GM23338 (cell line): ENCODE measurements around the gene MR1. TPM values are rescaled to one million over a fixed set of nuclear protein-coding genes. Genes with fewer than 3 reads are reported as not detected.

Experiments
- ATAC-seq: fragments of 200-7000 bp; cut with Tn5 transposase; 3 replicates; pipeline ENCODE4 v1.9.1; 2020
- DNase-seq: peaks from one replicate; pipeline ENCODE4 v3.0.0-alpha.2; 2015; ENCODE audit warnings: low spot score
- H2AFZ ChIP-seq: fragments of 200-600 bp; sonication (generic); 2 replicates; pipeline ENCODE4 v1.8.0; 2016; ENCODE audit warnings: antibody characterized with exemption, mild to moderate bottlenecking, moderate library complexity
- H3F3A ChIP-seq: fragments of 200-600 bp; sonication (generic); replicated peaks from 2 replicates; pipeline ENCODE4 v1.8.0; 2017; ENCODE audit warnings: antibody characterized with exemption, mixed run types, low read depth
- H3K27ac ChIP-seq: fragments of 200-600 bp; sonication (generic); 2 replicates; pipeline ENCODE4 v1.6.1; 2016; ENCODE audit warnings: low read depth
- H3K27me3 ChIP-seq: fragments of 200-600 bp; sonication (generic); 2 replicates; pipeline ENCODE4 v1.8.0; 2016; ENCODE audit warnings: mild to moderate bottlenecking, mixed run types, moderate library complexity; ENCODE audit not compliant: insufficient read depth
- H3K36me3 ChIP-seq: fragments of 200-600 bp; sonication (generic); 2 replicates; pipeline ENCODE4 v1.8.0; 2016; ENCODE audit warnings: mild to moderate bottlenecking; ENCODE audit not compliant: insufficient read depth
- H3K4me1 ChIP-seq: fragments of 200-600 bp; sonication (generic); 2 replicates; pipeline ENCODE4 v1.8.0; 2016; ENCODE audit warnings: mild to moderate bottlenecking, moderate library complexity; ENCODE audit not compliant: insufficient read depth
- H3K4me2 ChIP-seq: fragments of 200-600 bp; sonication (generic); 2 replicates; pipeline ENCODE4 v1.7.1; 2017; ENCODE audit warnings: mixed run types
- H3K4me3 ChIP-seq: fragments of 200-600 bp; sonication (generic); 2 replicates; pipeline ENCODE4 v1.6.1; 2016; ENCODE audit warnings: mixed run types
- H3K79me2 ChIP-seq: fragments of 200-600 bp; sonication (generic); replicated peaks from 2 replicates; pipeline ENCODE4 v1.8.0; 2017; ENCODE audit warnings: mild to moderate bottlenecking; ENCODE audit not compliant: insufficient read depth
- H3K9me2 ChIP-seq: fragments of 200-600 bp; sonication (generic); 2 replicates; pipeline ENCODE4 v1.8.0; 2017; ENCODE audit not compliant: insufficient read depth
- H4K20me1 ChIP-seq: fragments of 200-600 bp; sonication (generic); replicated peaks from 2 replicates; pipeline ENCODE4 v1.8.0; 2017; ENCODE audit warnings: mild to moderate bottlenecking; ENCODE audit not compliant: insufficient read depth
- H3K27ac Mint-ChIP-seq: 2 replicates; pipeline ENCODE4 v1.8.0; 2020; ENCODE audit warnings: inconsistent platforms, mild to moderate bottlenecking, moderate library complexity, mixed read lengths
- H3K27me3 Mint-ChIP-seq: 3 replicates; pipeline ENCODE4 v1.8.0; 2022; ENCODE audit warnings: low read depth, mild to moderate bottlenecking, moderate library complexity, mixed read lengths, inconsistent platforms; ENCODE audit not compliant: insufficient read depth, poor library complexity
- H3K36me3 Mint-ChIP-seq: 3 replicates; pipeline ENCODE4 v1.8.0; 2021; ENCODE audit warnings: low read depth, mild to moderate bottlenecking, inconsistent platforms, moderate library complexity, mixed read lengths
- H3K4me1 Mint-ChIP-seq: 3 replicates; pipeline ENCODE4 v1.8.0; 2020; ENCODE audit warnings: mild to moderate bottlenecking, inconsistent platforms, mixed read lengths
- H3K4me3 Mint-ChIP-seq: 3 replicates; pipeline ENCODE4 v1.8.0; 2021; ENCODE audit warnings: moderate library complexity, mild to moderate bottlenecking, inconsistent platforms, mixed read lengths
- H3K9me3 Mint-ChIP-seq: 3 replicates; pipeline ENCODE4 v1.8.0; 2020; ENCODE audit warnings: moderate library complexity, mild to moderate bottlenecking, inconsistent platforms, mixed read lengths
- CREB1 ChIP-seq: fragments of 250-450 bp; sonication (Bioruptor Pico); IDR thresholded peaks from 2 replicates; pipeline ENCODE4 v1.5.0; 2020; ENCODE audit warnings: low read depth, mild to moderate bottlenecking, moderate library complexity
- CTCF ChIP-seq, 2 experiments: fragments of 200-600 bp in 1 of 2; sonication (generic) in 1 of 2; conservative IDR thresholded peaks; 2 replicates each; pipeline versions ENCODE4 v1.5.1 to v1.6.1; 2016 to 2017; ENCODE audit warnings: antibody characterized with exemption in 2 of 2, low read depth in 2 of 2, mild to moderate bottlenecking in 2 of 2, moderate library complexity in 1 of 2
- ETS1 ChIP-seq: IDR thresholded peaks from 2 replicates; pipeline ENCODE4 v1.6.1; 2016; ENCODE audit warnings: antibody characterized with exemption
- EZH2 ChIP-seq: fragments of 200-600 bp; sonication (generic); IDR thresholded peaks from one replicate; pipeline ENCODE4 v1.8.0; 2017; ENCODE audit warnings: antibody characterized with exemption, mild to moderate bottlenecking, low read depth; ENCODE audit not compliant: unreplicated experiment
- EZH2phosphoT487 ChIP-seq: fragments of 200-600 bp; sonication (generic); IDR thresholded peaks from one replicate; pipeline ENCODE4 v1.8.1; 2018; ENCODE audit warnings: antibody characterized with exemption; ENCODE audit not compliant: unreplicated experiment
- JUNB ChIP-seq: IDR thresholded peaks from one replicate; pipeline ENCODE4 v1.6.1; 2016; ENCODE audit warnings: antibody characterized with exemption; ENCODE audit not compliant: unreplicated experiment
- NANOG ChIP-seq: IDR thresholded peaks from 2 replicates; pipeline ENCODE4 v1.6.1; 2016; ENCODE audit warnings: antibody characterized with exemption, borderline replicate concordance
- POLR2AphosphoS5 ChIP-seq: IDR thresholded peaks from 2 replicates; pipeline ENCODE4 v1.6.1; 2016; ENCODE audit warnings: antibody characterized with exemption, low read depth
- REST ChIP-seq: IDR thresholded peaks from one replicate; pipeline ENCODE4 v1.6.1; 2018; ENCODE audit warnings: antibody characterized with exemption; ENCODE audit not compliant: unreplicated experiment
- STAT1 ChIP-seq: IDR thresholded peaks from one replicate; pipeline ENCODE4 v1.6.1; 2016; ENCODE audit warnings: antibody characterized with exemption; ENCODE audit not compliant: unreplicated experiment
- ZNF114 ChIP-seq: fragments of 250-450 bp; sonication (Bioruptor Pico); IDR thresholded peaks from 2 replicates; pipeline ENCODE4 v1.5.0; 2020; ENCODE audit warnings: mild to moderate bottlenecking, moderate library complexity
- ZNF331 ChIP-seq: fragments of 250-450 bp; sonication (Bioruptor Pico); IDR thresholded peaks from 2 replicates; pipeline ENCODE4 v1.5.0; 2020; ENCODE audit warnings: low read depth, mild to moderate bottlenecking, moderate library complexity
- polyA plus RNA-seq: library from polyadenylated mRNA; unstranded; fragments of >200 nt; fragmentation: Nextera tagmentation; extraction: Ambion mirVana; gene quantifications from 2 replicates; pipeline ENCODE4 v1.2.1, GENCODE V29; 2016
- total RNA-seq: library from RNA; depleted of rRNA; stranded (reverse); fragments of >200 nt; shearing (Covaris generic); gene quantifications from 2 replicates; pipeline ENCODE4 v1.2.3, GENCODE V29; 2014
- TF ChIP-seq, protein P1 (sequence below): fragments of 250-450 bp; sonication (Bioruptor Pico); IDR thresholded peaks from 2 replicates; pipeline ENCODE4 v1.5.0; 2020; ENCODE audit warnings: mild to moderate bottlenecking, moderate library complexity

Gene MR1
- total and polyA plus RNA-seq, 2 experiments from 2014 or later: 0.18 TPM; not detected in 1

DNA sequence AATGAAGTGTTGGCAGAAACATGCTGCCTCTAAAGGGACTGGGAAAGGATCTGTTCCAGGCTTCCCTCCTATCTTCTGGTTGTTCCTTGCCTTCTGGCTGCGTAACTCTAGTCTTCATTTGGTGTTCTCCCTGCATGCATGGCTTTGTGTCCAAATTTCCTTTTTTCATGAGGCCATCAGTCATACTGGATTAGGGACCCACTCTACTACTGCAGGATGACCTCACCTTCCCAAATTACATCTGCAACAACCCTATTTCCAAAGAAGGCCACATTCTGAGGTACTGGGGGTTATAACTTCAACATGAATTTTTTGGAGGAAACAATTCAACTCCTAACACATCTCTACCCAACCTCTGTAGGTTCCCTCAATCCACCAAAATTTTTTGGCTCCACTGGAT, 26.3 kb downstream of the MR1 start:
- no peaks in the 10 kb centered on the region for H3F3A ChIP-seq
- ATAC-seq: no peak

More for the DNA sequence above, 26.3 kb downstream of the MR1 start:
- no peak overlapping the region for H3K27ac ChIP-seq
- no peak overlapping the region for H3K27ac Mint-ChIP-seq
- no peaks in the 10 kb centered on the region for H4K20me1 ChIP-seq
- no peak overlapping the region for H3K4me3 ChIP-seq
- no peaks in the 10 kb centered on the region for H3K36me3 Mint-ChIP-seq
- H3K4me3 Mint-ChIP-seq: no peak overlapping the region
- no peaks in the 10 kb centered on the region for H3K79me2 ChIP-seq
- no peak for DNase-seq
- no peaks in the 10 kb centered on the region for H3K36me3 ChIP-seq
- peaks cover 11% of the 10 kb centered on the region; the same call in 1 of the 2 replicates for H3K4me1 ChIP-seq
- peaks cover 11% of the 10 kb centered on the region; the same call in 2 of the 3 replicates for H3K4me1 Mint-ChIP-seq
- 0 out of 2 replicates have a peak, but pooled peaks cover 12% of the 10 kb centered on the region for H3K9me2 ChIP-seq
- no peaks in the 10 kb centered on the region for H3K27me3 Mint-ChIP-seq
- H3K27me3 ChIP-seq: no peaks in the 10 kb centered on the region
- no peak overlapping the region for H3K4me2 ChIP-seq
- no peaks in the 10 kb centered on the region for H3K9me3 Mint-ChIP-seq
- TF ChIP-seq REST (no peak), JUNB (no peak), STAT1 (no peak), ZNF331 (CRISPR knock-in tag) (no peak), EZH2 (no peak), CTCF (conservative IDR thresholded peaks at IDR 0.05; ENCODE audit: low read depth in 2 of 2) (no peak), POLR2AphosphoS5 (no peak), ETS1 (no peak), NANOG (no peak), ZNF114 (CRISPR knock-in tag) (no peak), EZH2phosphoT487 (no peak), CREB1 (CRISPR knock-in tag) (no peak)
- TF ChIP-seq, protein P1, sequence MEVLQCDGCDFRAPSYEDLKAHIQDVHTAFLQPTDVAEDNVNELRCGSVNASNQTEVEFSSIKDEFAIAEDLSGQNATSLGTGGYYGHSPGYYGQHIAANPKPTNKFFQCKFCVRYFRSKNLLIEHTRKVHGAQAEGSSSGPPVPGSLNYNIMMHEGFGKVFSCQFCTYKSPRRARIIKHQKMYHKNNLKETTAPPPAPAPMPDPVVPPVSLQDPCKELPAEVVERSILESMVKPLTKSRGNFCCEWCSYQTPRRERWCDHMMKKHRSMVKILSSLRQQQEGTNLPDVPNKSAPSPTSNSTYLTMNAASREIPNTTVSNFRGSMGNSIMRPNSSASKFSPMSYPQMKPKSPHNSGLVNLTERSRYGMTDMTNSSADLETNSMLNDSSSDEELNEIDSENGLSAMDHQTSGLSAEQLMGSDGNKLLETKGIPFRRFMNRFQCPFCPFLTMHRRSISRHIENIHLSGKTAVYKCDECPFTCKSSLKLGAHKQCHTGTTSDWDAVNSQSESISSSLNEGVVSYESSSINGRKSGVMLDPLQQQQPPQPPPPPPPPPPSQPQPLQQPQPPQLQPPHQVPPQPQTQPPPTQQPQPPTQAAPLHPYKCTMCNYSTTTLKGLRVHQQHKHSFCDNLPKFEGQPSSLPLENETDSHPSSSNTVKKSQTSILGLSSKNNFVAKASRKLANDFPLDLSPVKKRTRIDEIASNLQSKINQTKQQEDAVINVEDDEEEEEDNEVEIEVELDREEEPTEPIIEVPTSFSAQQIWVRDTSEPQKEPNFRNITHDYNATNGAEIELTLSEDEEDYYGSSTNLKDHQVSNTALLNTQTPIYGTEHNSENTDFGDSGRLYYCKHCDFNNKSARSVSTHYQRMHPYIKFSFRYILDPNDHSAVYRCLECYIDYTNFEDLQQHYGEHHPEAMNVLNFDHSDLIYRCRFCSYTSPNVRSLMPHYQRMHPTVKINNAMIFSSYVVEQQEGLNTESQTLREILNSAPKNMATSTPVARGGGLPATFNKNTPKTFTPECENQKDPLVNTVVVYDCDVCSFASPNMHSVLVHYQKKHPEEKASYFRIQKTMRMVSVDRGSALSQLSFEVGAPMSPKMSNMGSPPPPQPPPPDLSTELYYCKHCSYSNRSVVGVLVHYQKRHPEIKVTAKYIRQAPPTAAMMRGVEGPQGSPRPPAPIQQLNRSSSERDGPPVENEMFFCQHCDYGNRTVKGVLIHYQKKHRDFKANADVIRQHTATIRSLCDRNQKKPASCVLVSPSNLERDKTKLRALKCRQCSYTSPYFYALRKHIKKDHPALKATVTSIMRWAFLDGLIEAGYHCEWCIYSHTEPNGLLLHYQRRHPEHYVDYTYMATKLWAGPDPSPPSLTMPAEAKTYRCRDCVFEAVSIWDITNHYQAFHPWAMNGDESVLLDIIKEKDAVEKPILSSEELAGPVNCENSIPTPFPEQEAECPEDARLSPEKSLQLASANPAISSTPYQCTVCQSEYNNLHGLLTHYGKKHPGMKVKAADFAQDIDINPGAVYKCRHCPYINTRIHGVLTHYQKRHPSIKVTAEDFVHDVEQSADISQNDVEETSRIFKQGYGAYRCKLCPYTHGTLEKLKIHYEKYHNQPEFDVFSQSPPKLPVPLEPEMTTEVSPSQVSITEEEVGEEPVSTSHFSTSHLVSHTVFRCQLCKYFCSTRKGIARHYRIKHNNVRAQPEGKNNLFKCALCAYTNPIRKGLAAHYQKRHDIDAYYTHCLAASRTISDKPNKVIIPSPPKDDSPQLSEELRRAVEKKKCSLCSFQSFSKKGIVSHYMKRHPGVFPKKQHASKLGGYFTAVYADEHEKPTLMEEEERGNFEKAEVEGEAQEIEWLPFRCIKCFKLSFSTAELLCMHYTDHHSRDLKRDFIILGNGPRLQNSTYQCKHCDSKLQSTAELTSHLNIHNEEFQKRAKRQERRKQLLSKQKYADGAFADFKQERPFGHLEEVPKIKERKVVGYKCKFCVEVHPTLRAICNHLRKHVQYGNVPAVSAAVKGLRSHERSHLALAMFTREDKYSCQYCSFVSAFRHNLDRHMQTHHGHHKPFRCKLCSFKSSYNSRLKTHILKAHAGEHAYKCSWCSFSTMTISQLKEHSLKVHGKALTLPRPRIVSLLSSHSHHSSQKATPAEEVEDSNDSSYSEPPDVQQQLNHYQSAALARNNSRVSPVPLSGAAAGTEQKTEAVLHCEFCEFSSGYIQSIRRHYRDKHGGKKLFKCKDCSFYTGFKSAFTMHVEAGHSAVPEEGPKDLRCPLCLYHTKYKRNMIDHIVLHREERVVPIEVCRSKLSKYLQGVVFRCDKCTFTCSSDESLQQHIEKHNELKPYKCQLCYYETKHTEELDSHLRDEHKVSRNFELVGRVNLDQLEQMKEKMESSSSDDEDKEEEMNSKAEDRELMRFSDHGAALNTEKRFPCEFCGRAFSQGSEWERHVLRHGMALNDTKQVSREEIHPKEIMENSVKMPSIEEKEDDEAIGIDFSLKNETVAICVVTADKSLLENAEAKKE (CRISPR knock-in tag): no peak
- no peak overlapping the region for H2AFZ ChIP-seq
